WTC11 (cell line): ENCODE results near the gene EPN2.

Source experiments
- CBFB ChIP-seq: sonication (generic); formaldehyde crosslinking; IDR thresholded peaks from 2 replicates; pipeline ENCODE4 v1.8.1; 2022; ENCODE audit warnings: mild to moderate bottlenecking, low read depth, missing genetic modification reagents
- EMX1 ChIP-seq: fragments of 250-450 bp; sonication (Bioruptor Pico); IDR thresholded peaks from 2 replicates; pipeline ENCODE4 v1.8.0; 2021; ENCODE audit warnings: mild to moderate bottlenecking
- ESRRA ChIP-seq: sonication (generic); formaldehyde crosslinking; IDR thresholded peaks from 2 replicates; pipeline ENCODE4 v1.8.1; 2022; ENCODE audit warnings: mild to moderate bottlenecking, missing genetic modification reagents, borderline replicate concordance
- TP53 ChIP-seq: sonication (generic); formaldehyde crosslinking; IDR thresholded peaks from 2 replicates; pipeline ENCODE4 v1.8.1; 2023; ENCODE audit warnings: mild to moderate bottlenecking, missing genetic modification reagents
- TF ChIP-seq, protein P1 (sequence below): fragments of 200-600 bp; IDR thresholded peaks from 2 replicates; pipeline ENCODE4 v1.8.0; 2022; ENCODE audit warnings: antibody characterized with exemption
- TF ChIP-seq, protein P2 (sequence below): sonication (generic); formaldehyde crosslinking; IDR thresholded peaks from 2 replicates; pipeline ENCODE4 v1.8.0; 2023; ENCODE audit warnings: missing genetic modification reagents

DNA sequence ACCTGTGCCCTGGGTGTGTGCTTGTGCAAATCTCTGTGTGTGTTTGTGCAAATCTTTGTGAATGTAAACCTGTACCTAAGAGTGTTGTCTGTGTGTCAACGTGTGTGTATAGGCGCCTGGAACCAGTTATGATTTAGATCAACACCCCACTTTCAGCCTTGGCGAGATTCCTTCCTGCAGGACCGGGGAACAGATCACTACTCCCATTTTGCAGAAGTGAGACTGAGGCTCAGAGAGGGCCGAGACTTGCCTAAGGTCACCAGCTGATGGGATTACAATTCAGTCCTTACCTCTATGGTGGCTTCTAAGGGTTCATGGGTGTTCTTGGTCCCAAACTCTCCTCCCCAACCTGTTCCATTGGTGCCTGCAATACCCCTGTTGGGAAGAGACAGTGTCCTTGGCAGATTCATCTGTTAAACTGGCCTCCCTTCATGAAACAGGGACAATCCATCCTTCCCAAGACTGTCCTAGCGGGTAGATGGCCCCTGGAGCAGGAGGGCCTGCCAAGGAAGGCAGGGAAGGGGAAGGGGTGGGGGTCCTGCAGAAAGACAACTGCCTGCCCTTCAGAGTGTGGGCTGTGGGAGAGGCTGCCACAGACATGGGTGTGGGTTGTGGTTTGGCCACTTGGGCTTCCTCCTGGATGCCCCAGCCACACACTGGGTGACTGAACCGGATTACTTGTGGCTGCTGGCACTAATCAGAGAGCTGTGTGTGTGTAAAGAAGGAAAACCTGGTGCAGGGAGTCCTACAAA lies 134.3 kb downstream of the EPN2 start:
- TF ChIP-seq, protein P1, sequence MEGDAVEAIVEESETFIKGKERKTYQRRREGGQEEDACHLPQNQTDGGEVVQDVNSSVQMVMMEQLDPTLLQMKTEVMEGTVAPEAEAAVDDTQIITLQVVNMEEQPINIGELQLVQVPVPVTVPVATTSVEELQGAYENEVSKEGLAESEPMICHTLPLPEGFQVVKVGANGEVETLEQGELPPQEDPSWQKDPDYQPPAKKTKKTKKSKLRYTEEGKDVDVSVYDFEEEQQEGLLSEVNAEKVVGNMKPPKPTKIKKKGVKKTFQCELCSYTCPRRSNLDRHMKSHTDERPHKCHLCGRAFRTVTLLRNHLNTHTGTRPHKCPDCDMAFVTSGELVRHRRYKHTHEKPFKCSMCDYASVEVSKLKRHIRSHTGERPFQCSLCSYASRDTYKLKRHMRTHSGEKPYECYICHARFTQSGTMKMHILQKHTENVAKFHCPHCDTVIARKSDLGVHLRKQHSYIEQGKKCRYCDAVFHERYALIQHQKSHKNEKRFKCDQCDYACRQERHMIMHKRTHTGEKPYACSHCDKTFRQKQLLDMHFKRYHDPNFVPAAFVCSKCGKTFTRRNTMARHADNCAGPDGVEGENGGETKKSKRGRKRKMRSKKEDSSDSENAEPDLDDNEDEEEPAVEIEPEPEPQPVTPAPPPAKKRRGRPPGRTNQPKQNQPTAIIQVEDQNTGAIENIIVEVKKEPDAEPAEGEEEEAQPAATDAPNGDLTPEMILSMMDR, result no peak
- no peak for TF ChIP-seq EMX1
- no peak for TF ChIP-seq TP53 (CRISPR knock-in tag)
- TF ChIP-seq, protein P2, sequence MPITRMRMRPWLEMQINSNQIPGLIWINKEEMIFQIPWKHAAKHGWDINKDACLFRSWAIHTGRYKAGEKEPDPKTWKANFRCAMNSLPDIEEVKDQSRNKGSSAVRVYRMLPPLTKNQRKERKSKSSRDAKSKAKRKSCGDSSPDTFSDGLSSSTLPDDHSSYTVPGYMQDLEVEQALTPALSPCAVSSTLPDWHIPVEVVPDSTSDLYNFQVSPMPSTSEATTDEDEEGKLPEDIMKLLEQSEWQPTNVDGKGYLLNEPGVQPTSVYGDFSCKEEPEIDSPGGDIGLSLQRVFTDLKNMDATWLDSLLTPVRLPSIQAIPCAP, result no peak
- no peak for TF ChIP-seq CBFB (CRISPR knock-in tag)
- no peak for TF ChIP-seq ESRRA
